Karpas-422 (cell line): ENCODE measurements around the gene SH2D7. TPM values are rescaled to one million over a fixed set of nuclear protein-coding genes. Genes with fewer than 3 reads are reported as not detected.

Source experiments
- DNase-seq: peaks from one replicate; pipeline ENCODE4 v3.0.0-alpha.2; 2015
- H2AFZ ChIP-seq: fragments of 200-600 bp; sonication (generic); 2 replicates; pipeline ENCODE4 v1.6.1; 2014; ENCODE audit warnings: antibody characterized with exemption, low read length, mixed read lengths
- H3K27ac ChIP-seq: fragments of 200-600 bp; sonication (generic); 2 replicates; pipeline ENCODE4 v1.5.1; 2014; ENCODE audit warnings: mild to moderate bottlenecking, low read length, moderate library complexity
- H3K27me3 ChIP-seq: fragments of 200-600 bp; sonication (generic); 2 replicates; pipeline ENCODE4 v1.6.1; 2014; ENCODE audit warnings: low read length, mixed read lengths
- H3K36me3 ChIP-seq: fragments of 200-600 bp; sonication (generic); 2 replicates; pipeline ENCODE4 v1.6.1; 2014; ENCODE audit warnings: low read length, mixed read lengths; ENCODE audit not compliant: insufficient read depth
- H3K4me1 ChIP-seq: fragments of 200-600 bp; sonication (generic); 2 replicates; pipeline ENCODE4 v1.6.1; 2014; ENCODE audit warnings: mild to moderate bottlenecking, low read length, mixed read lengths
- H3K4me2 ChIP-seq: fragments of 200-600 bp; sonication (generic); 2 replicates; pipeline ENCODE4 v1.6.1; 2014; ENCODE audit warnings: low read length, low read depth, mild to moderate bottlenecking; ENCODE audit not compliant: poor library complexity, severe bottlenecking
- H3K4me3 ChIP-seq: fragments of 200-600 bp; sonication (generic); 2 replicates; pipeline ENCODE4 v1.5.1; 2014; ENCODE audit warnings: mild to moderate bottlenecking, antibody characterized with exemption, low read length, mixed read lengths
- H3K79me2 ChIP-seq: fragments of 200-600 bp; sonication (generic); 2 replicates; pipeline ENCODE4 v1.6.1; 2014; ENCODE audit warnings: mild to moderate bottlenecking, low read length, mixed read lengths
- H3K9ac ChIP-seq: fragments of 200-600 bp; sonication (generic); 2 replicates; pipeline ENCODE4 v1.6.0; 2014; ENCODE audit warnings: low read length
- H3K9me2 ChIP-seq: fragments of 200-600 bp; sonication (generic), shearing (Covaris generic); replicated peaks from 2 replicates; pipeline ENCODE4 v1.6.0; 2014; ENCODE audit warnings: mild to moderate bottlenecking, low read length, moderate library complexity; ENCODE audit not compliant: insufficient read depth
- H3K9me3 ChIP-seq: fragments of 300-700, 200-600 bp; sonication (generic); 2 replicates; pipeline ENCODE4 v1.6.1; 2014; ENCODE audit warnings: low read length, mixed read lengths
- H4K20me1 ChIP-seq: fragments of 200-600 bp; sonication (generic); 2 replicates; pipeline ENCODE4 v1.6.1; 2014; ENCODE audit warnings: mild to moderate bottlenecking, antibody characterized with exemption, low read length, low read depth; ENCODE audit not compliant: insufficient read depth
- total RNA-seq: library from RNA; depleted of rRNA; stranded (reverse); fragments of >200 nt; shearing (Covaris generic); gene quantifications from 2 replicates; pipeline ENCODE4 v1.2.3, GENCODE V29; 2014; ENCODE audit warnings: low replicate concordance

The SH2D7 gene
- total RNA-seq, 1 experiment from 2014 or later: not detected

GRCh38 chr15:78140292-78140691 is 47.9 kb downstream of the SH2D7 start:
- DNase-seq: no peak
- Histone ChIP-seq H3K4me1 (no peaks in the 10 kb centered on the region), H3K9me2 (no peaks in the 10 kb centered on the region), H3K4me2 (no peak overlapping the region), H4K20me1 (no peaks in the 10 kb centered on the region), H3K9me3 (no peaks in the 10 kb centered on the region), H3K79me2 (no peaks in the 10 kb centered on the region), H3K27ac (no peak overlapping the region), H2AFZ (no peak overlapping the region), H3K27me3 (no peaks in the 10 kb centered on the region), H3K9ac (no peak overlapping the region), H3K4me3 (no peak overlapping the region), H3K36me3 (no peaks in the 10 kb centered on the region)

DNA sequence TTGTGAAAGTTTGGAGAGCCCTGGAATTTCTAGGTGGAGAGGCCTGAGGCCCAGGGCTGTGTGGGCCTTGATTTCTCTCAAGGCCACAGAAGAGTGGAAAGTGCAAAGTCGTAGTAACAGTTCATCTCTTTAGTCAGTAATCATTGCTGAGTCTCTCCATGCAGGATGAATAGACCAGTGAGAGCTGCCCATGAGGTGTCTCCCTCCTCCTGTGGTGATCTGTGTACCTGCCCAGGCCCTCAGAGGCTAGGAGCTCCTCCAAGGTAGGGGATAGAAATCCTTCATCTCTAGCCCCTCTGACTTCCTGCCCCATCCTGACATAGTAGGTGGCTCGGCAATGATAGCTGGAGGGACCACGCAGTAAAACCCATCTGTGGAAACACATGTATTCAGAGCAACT is 50.0 kb downstream of the SH2D7 start:
- Histone ChIP-seq H3K79me2 (no peaks in the 10 kb centered on the region), H3K4me1 (no peaks in the 10 kb centered on the region), H3K9me2 (no peaks in the 10 kb centered on the region), H3K36me3 (no peaks in the 10 kb centered on the region), H3K4me3 (no peak overlapping the region), H3K4me2 (no peak overlapping the region), H3K9ac (no peak overlapping the region), H2AFZ (no peak overlapping the region), H3K27me3 (no peaks in the 10 kb centered on the region), H4K20me1 (no peaks in the 10 kb centered on the region), H3K9me3 (no peaks in the 10 kb centered on the region), H3K27ac (no peak overlapping the region)
- DNase-seq: no peak

- Histone ChIP-seq H3K4me2 (no peak overlapping the region), H3K9ac (no peak overlapping the region), H3K36me3 (no peaks in the 10 kb centered on the region), H3K27ac (no peak overlapping the region), H4K20me1 (no peaks in the 10 kb centered on the region), H3K9me3 (no peaks in the 10 kb centered on the region), H3K4me1 (peaks cover 17% of the 10 kb centered on the region), H3K9me2 (no peaks in the 10 kb centered on the region), H2AFZ (no peak overlapping the region), H3K27me3 (no peaks in the 10 kb centered on the region), H3K4me3 (no peak overlapping the region), H3K79me2 (peaks cover 28% of the 10 kb centered on the region)
- DNase-seq: no peak
These were observed 54.2 kb downstream of the SH2D7 start for GRCh38 chr15:78146425-78147154.

GRCh38 chr15:78147566-78147965 is 55.2 kb downstream of the SH2D7 start:
- no peak overlapping the region for H3K4me2 ChIP-seq
- H3K27me3 ChIP-seq: no peaks in the 10 kb centered on the region
- peaks cover 35% of the 10 kb centered on the region for H3K79me2 ChIP-seq
- DNase-seq: no peak
- H3K4me3 ChIP-seq: no peak overlapping the region
- H3K9ac ChIP-seq: peak overlapping the region; percentile 80; the same call in 1 of the 2 replicates
- H3K9me2 ChIP-seq: no peaks in the 10 kb centered on the region
- no peak overlapping the region for H3K27ac ChIP-seq
- H3K36me3 ChIP-seq: peaks cover under 1% of the 10 kb centered on the region; the same call in 1 of the 2 replicates
- H3K9me3 ChIP-seq: no peaks in the 10 kb centered on the region
- peaks cover 17% of the 10 kb centered on the region for H3K4me1 ChIP-seq
- no peak overlapping the region for H2AFZ ChIP-seq
- no peaks in the 10 kb centered on the region for H4K20me1 ChIP-seq

- H4K20me1 ChIP-seq: no peaks in the 10 kb centered on the region
- peak overlapping the region; percentile 100 for H3K4me2 ChIP-seq
- H3K9me3 ChIP-seq: no peaks in the 10 kb centered on the region
- H3K36me3 ChIP-seq: peaks cover 9% of the 10 kb centered on the region; the same call in 1 of the 2 replicates
- no peaks in the 10 kb centered on the region for H3K9me2 ChIP-seq
- H3K4me1 ChIP-seq: peaks cover 17% of the 10 kb centered on the region
- peak; percentile 64 for DNase-seq
- no peaks in the 10 kb centered on the region for H3K27me3 ChIP-seq
- H3K79me2 ChIP-seq: peaks cover 44% of the 10 kb centered on the region
- peak overlapping the region; percentile 79 for H3K4me3 ChIP-seq
- no peak overlapping the region for H3K27ac ChIP-seq
- peak overlapping the region; percentile 80 for H3K9ac ChIP-seq
- peak overlapping the region; percentile 70; the same call in 1 of the 2 replicates for H2AFZ ChIP-seq
These were observed 56.2 kb downstream of the SH2D7 start for GRCh38 chr15:78148392-78149067.

DNA sequence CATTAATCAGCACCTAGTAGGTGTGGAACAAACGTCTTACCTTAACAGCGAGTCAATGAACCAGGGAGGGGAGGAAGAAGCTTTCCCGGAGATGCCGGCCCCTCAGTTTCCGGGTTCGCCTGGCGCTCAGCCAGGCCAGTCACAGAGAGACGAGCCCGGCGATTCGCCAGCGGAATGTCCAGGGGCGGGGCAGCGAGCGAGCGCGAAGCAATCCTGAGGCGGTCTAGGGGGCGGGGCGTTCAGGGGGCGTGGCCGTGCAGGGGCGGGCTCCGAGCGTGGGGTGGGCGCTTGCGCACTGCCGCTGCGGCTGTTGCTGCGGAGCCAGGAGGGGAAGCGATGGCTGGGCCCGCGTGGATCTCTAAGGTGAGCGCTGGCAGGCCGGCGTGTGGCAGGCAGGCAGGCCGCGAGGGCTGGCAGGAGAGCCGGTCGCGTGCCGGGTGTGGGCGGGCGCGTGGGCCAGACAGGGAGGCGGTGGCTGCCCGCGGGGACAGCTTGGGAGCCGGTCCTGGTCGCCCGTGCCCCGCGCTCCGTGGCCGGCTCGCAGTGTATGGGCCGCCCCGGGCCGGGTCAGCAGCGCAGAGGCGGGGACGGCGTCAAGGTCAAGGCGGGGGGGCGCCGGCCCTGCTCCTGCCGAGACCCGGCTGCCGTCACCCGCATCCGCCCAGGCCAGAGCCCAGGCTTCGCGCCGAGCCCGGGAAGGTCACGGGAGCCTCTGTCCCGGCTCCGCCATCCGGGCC is 56.9 kb downstream of the SH2D7 start, which contains the start of gene IDH3A:
TSS of gene IDH3A (plus strand) at position 295 of the 737 bp plus-strand sequence. CDS start at position 337, 42 bp downstream.
- Histone ChIP-seq H3K4me2 (peak within 1 kb of the TSS; percentile 100), H3K27ac (peak within 1 kb of the TSS; percentile 52; the same call in 1 of the 2 replicates), H3K27me3 (no peaks in the 10 kb centered on the region), H2AFZ (peak within 1 kb of the TSS; percentile 70), H3K4me3 (peak within 1 kb of the TSS; percentile 79), H3K9ac (peak within 1 kb of the TSS; percentile 88), H3K79me2 (peaks cover 52% of the 10 kb centered on the region), H3K36me3 (peaks cover 9% of the 10 kb centered on the region; the same call in 1 of the 2 replicates), H4K20me1 (no peaks in the 10 kb centered on the region), H3K9me3 (no peaks in the 10 kb centered on the region), H3K4me1 (peaks cover 17% of the 10 kb centered on the region), H3K9me2 (no peaks in the 10 kb centered on the region)
- peak; percentile 99 for DNase-seq

DNA sequence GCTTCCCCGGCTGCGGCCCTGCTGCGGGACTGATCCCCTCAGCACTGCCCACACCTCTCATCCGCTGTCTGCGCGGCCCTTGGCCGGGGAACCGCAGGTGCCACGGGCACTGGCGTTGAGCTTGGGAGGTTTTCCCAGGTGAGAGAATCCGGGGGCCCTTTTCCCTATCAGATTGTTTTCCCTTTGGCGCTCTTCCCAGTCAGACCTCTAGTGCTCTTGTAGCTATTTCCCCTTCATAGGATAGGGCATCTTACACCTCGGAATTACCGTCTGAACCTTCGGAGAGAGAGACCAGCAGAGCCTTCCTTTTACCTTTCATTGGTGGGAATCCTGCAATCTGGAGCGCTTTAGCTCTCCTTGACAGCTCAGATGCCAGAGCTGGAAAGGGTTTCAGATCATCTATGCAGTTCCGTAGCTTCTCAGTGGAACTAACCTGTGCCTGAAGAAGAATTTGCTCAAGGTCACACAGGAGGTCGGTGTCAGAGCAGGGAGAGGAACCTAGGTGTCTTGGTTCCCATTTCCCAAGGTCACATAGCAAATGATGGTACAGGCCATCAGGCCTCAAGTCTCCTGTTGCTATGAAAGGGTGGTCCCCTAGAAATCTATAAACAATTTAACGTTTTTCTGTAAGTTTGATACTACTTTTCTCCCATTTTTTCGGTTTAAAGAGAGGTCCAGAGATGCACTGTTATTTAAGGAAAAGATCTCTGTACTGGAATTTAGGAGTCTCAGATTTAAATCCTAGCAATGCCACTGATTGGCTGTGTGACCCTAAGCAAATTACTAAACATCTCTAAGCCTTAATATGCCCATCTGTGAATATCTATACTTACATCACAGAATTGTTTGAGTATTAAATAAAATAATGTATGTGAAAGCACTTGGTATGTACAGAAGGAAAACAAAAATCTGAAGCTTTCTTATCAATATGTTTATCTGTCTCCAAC is 57.7 kb downstream of the SH2D7 start:
- peaks cover 60% of the 10 kb centered on the region for H3K79me2 ChIP-seq
- peak overlapping the region; percentile 100 for H3K4me2 ChIP-seq
- H3K27me3 ChIP-seq: no peaks in the 10 kb centered on the region
- peak overlapping the region; percentile 88 for H3K9ac ChIP-seq
- H3K36me3 ChIP-seq: peaks cover 9% of the 10 kb centered on the region; the same call in 1 of the 2 replicates
- no peaks in the 10 kb centered on the region for H4K20me1 ChIP-seq
- H3K27ac ChIP-seq: peak overlapping the region; percentile 52
- peaks cover 17% of the 10 kb centered on the region for H3K4me1 ChIP-seq
- peak overlapping the region; percentile 79 for H3K4me3 ChIP-seq
- no peaks in the 10 kb centered on the region for H3K9me3 ChIP-seq
- DNase-seq: peak; percentile 76
- H3K9me2 ChIP-seq: no peaks in the 10 kb centered on the region
- H2AFZ ChIP-seq: 0 out of 2 replicates have a peak overlapping the region, but pooled peaks have one; percentile 44
